K562 (cell line): Measurements from ENCODE around the gene CYB561A3. TPM values are rescaled to one million over a fixed set of nuclear protein-coding genes. Genes with fewer than 3 reads are reported as not detected.

Source experiments
- CC2D1A ChIP-seq: fragments of 450-650 bp; IDR thresholded peaks from 2 replicates; pipeline ENCODE4 v1.6.1; 2017; ENCODE audit warnings: mild to moderate bottlenecking
- ETV1 ChIP-seq: fragments of 450-650 bp; conservative IDR thresholded peaks from 2 replicates; pipeline ENCODE4 v1.6.1; 2016; ENCODE audit warnings: missing genetic modification characterization, control low read depth, low read depth, missing compliant biosample characterization
- FOXO4 ChIP-seq: fragments of 450-650 bp; formaldehyde crosslinking; IDR thresholded peaks from 2 replicates; pipeline ENCODE4 v1.4.0; 2020; ENCODE audit warnings: mild to moderate bottlenecking, moderate library complexity
- PATZ1 ChIP-seq: fragments of 250-450 bp; sonication (Bioruptor Pico); IDR thresholded peaks from 2 replicates; pipeline ENCODE4 v1.5.0; 2020; ENCODE audit warnings: mild to moderate bottlenecking, borderline replicate concordance
- POLR2B ChIP-seq: fragments of 450-650 bp; IDR thresholded peaks from 2 replicates; pipeline ENCODE4 v1.6.1; 2018; ENCODE audit warnings: low read depth; ENCODE audit not compliant: partially characterized antibody
- SRSF3 ChIP-seq: fragments of 200-400 bp; formaldehyde crosslinking; IDR thresholded peaks from 2 replicates; pipeline ENCODE4 v1.6.1; 2016; ENCODE audit warnings: mild to moderate bottlenecking, low read length, moderate library complexity; ENCODE audit not compliant: insufficient read depth
- ZBTB33 ChIP-seq: sonication (generic); formaldehyde crosslinking; IDR thresholded peaks from 2 replicates; pipeline ENCODE4 v1.8.1; 2023; ENCODE audit warnings: mild to moderate bottlenecking, missing genetic modification reagents
- polyA plus RNA-seq, 8 experiments: library from polyadenylated mRNA; depleted of rRNA in 4 of 8; stranded (reverse) in 5 of 8; unstranded in 3 of 8; fragments of >200 nt; fragmentation: Nextera tagmentation in 2 of 8; fragmentation: Illumina TruSeq in 1 of 8; extraction: Ambion mirVana in 2 of 8; extraction: Trizol in 1 of 8; gene quantifications; 2 replicates each; pipeline versions ENCODE4 v1.2.1 to v1.2.3, GENCODE V29; 2011 to 2014; ENCODE audit warnings: inconsistent platforms in 1 of 8, missing spikeins in 1 of 8
- total RNA-seq, 7 experiments: library from RNA; depleted of rRNA in 6 of 7; stranded (reverse); fragments of >200 nt in 6 of 7; fragmentation: Illumina TruSeq in 2 of 7; extraction: Trizol in 2 of 7; gene quantifications; 2 replicates each; pipeline versions ENCODE4 v1.2.1 to v1.2.3, GENCODE V29; 2011 to 2021; ENCODE audit warnings: low replicate concordance in 1 of 7
- TF ChIP-seq, protein P1 (sequence below): fragments of 250-450 bp; sonication (Bioruptor Pico); IDR thresholded peaks from 2 replicates; pipeline ENCODE4 v1.9.0; 2021; ENCODE audit warnings: mild to moderate bottlenecking
- TF ChIP-seq, protein P2 (sequence below): fragments of 450-650 bp; IDR thresholded peaks from 2 replicates; pipeline ENCODE4 v1.6.1; 2016; ENCODE audit warnings: mild to moderate bottlenecking, moderate library complexity

CYB561A3 gene
- total and polyA plus RNA-seq, 9 of the 15 experiments (the other 6 are each of a cell fraction or from before 2014, with no cell fraction given) = 29.2 to 78.9 (median 37.9) TPM

DNA sequence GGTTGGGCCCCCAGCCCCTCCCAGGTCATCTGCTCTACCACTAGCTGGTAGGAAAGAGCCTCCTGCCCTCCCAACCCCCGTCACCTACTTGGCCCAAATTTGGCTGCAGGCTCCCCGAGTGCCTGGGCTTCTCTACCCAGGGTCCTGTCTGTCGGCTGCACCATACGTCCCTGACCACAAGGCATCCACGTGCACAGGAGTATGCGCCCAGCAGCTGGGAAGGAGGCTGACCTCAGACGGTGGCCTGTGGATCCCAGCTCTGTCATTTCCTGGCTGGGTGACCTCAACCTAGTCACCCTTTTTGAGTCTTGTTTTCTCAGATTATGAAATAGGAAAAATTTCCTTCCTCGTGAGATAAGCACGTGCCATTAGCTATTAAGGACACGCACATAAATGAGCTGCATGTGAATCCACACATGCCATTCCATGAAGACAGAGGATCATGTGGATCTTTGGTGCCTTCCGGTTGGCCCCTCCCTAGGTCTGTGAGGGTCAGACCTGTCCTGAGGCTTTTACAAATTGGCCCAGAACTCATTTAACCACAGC is 13.7 kb downstream of the CYB561A3 start (continued):
- TF ChIP-seq ZBTB33 (CRISPR knock-in tag) (0 out of 2 replicates have a peak, but pooled peaks have one; percentile 11), CC2D1A (no peak), ETV1 (peak; percentile 52; the same call in 1 of the 2 replicates), POLR2B (peak; percentile 25), SRSF3 (no peak), FOXO4 (CRISPR knock-in tag) (no peak), PATZ1 (CRISPR knock-in tag) (no peak)
- TF ChIP-seq, protein P1, sequence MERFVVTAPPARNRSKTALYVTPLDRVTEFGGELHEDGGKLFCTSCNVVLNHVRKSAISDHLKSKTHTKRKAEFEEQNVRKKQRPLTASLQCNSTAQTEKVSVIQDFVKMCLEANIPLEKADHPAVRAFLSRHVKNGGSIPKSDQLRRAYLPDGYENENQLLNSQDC (CRISPR knock-in tag) = no peak
- TF ChIP-seq, protein P2, sequence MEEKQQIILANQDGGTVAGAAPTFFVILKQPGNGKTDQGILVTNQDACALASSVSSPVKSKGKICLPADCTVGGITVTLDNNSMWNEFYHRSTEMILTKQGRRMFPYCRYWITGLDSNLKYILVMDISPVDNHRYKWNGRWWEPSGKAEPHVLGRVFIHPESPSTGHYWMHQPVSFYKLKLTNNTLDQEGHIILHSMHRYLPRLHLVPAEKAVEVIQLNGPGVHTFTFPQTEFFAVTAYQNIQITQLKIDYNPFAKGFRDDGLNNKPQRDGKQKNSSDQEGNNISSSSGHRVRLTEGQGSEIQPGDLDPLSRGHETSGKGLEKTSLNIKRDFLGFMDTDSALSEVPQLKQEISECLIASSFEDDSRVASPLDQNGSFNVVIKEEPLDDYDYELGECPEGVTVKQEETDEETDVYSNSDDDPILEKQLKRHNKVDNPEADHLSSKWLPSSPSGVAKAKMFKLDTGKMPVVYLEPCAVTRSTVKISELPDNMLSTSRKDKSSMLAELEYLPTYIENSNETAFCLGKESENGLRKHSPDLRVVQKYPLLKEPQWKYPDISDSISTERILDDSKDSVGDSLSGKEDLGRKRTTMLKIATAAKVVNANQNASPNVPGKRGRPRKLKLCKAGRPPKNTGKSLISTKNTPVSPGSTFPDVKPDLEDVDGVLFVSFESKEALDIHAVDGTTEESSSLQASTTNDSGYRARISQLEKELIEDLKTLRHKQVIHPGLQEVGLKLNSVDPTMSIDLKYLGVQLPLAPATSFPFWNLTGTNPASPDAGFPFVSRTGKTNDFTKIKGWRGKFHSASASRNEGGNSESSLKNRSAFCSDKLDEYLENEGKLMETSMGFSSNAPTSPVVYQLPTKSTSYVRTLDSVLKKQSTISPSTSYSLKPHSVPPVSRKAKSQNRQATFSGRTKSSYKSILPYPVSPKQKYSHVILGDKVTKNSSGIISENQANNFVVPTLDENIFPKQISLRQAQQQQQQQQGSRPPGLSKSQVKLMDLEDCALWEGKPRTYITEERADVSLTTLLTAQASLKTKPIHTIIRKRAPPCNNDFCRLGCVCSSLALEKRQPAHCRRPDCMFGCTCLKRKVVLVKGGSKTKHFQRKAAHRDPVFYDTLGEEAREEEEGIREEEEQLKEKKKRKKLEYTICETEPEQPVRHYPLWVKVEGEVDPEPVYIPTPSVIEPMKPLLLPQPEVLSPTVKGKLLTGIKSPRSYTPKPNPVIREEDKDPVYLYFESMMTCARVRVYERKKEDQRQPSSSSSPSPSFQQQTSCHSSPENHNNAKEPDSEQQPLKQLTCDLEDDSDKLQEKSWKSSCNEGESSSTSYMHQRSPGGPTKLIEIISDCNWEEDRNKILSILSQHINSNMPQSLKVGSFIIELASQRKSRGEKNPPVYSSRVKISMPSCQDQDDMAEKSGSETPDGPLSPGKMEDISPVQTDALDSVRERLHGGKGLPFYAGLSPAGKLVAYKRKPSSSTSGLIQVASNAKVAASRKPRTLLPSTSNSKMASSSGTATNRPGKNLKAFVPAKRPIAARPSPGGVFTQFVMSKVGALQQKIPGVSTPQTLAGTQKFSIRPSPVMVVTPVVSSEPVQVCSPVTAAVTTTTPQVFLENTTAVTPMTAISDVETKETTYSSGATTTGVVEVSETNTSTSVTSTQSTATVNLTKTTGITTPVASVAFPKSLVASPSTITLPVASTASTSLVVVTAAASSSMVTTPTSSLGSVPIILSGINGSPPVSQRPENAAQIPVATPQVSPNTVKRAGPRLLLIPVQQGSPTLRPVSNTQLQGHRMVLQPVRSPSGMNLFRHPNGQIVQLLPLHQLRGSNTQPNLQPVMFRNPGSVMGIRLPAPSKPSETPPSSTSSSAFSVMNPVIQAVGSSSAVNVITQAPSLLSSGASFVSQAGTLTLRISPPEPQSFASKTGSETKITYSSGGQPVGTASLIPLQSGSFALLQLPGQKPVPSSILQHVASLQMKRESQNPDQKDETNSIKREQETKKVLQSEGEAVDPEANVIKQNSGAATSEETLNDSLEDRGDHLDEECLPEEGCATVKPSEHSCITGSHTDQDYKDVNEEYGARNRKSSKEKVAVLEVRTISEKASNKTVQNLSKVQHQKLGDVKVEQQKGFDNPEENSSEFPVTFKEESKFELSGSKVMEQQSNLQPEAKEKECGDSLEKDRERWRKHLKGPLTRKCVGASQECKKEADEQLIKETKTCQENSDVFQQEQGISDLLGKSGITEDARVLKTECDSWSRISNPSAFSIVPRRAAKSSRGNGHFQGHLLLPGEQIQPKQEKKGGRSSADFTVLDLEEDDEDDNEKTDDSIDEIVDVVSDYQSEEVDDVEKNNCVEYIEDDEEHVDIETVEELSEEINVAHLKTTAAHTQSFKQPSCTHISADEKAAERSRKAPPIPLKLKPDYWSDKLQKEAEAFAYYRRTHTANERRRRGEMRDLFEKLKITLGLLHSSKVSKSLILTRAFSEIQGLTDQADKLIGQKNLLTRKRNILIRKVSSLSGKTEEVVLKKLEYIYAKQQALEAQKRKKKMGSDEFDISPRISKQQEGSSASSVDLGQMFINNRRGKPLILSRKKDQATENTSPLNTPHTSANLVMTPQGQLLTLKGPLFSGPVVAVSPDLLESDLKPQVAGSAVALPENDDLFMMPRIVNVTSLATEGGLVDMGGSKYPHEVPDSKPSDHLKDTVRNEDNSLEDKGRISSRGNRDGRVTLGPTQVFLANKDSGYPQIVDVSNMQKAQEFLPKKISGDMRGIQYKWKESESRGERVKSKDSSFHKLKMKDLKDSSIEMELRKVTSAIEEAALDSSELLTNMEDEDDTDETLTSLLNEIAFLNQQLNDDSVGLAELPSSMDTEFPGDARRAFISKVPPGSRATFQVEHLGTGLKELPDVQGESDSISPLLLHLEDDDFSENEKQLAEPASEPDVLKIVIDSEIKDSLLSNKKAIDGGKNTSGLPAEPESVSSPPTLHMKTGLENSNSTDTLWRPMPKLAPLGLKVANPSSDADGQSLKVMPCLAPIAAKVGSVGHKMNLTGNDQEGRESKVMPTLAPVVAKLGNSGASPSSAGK = peak; percentile 76
